Spleen (tissue), 11 donors: ENCODE data around the gene CD84. TPM values are rescaled to one million over a fixed set of nuclear protein-coding genes. Genes with fewer than 3 reads are reported as not detected.

Source experiments
- DNase-seq: peaks from one replicate; pipeline ENCODE4 v3.0.0-alpha.2; 2020
- H3K27ac ChIP-seq, 8 donors: fragments of 200-600 bp; sonication (generic) in 7 of 8; 1 replicate in 4 of 8; 2 replicates in 4 of 8; pipeline versions ENCODE4 v1.5.0 to v1.8.0; 2016 to 2021; ENCODE audit warnings: inconsistent platforms in 4 of 8, mild to moderate bottlenecking in 4 of 8, moderate library complexity in 1 of 8
- H3K27me3 ChIP-seq, 7 donors: fragments of 200-600 bp; sonication (generic) in 6 of 7; replicated peaks in 1 of 7; 1 replicate in 4 of 7; 2 replicates in 3 of 7; pipeline versions ENCODE4 v1.5.0 to v1.8.0; 2016 to 2021; ENCODE audit warnings: inconsistent platforms in 3 of 7, mild to moderate bottlenecking in 1 of 7
- H3K36me3 ChIP-seq, 6 donors: fragments of 200-600 bp; sonication (generic) in 5 of 6; 1 replicate in 4 of 6; 2 replicates in 2 of 6; pipeline versions ENCODE4 v1.5.0 to v1.8.0; 2016 to 2021; ENCODE audit warnings: inconsistent platforms in 2 of 6
- H3K4me1 ChIP-seq, 6 donors: fragments of 200-600 bp; sonication (generic) in 5 of 6; 1 replicate in 3 of 6; 2 replicates in 3 of 6; pipeline versions ENCODE4 v1.5.0 to v1.8.0; 2016 to 2021; ENCODE audit warnings: inconsistent platforms in 3 of 6
- H3K4me3 ChIP-seq, 8 donors: fragments of 200-600 bp; sonication (generic) in 7 of 8; 1 replicate in 4 of 8; 2 replicates in 4 of 8; pipeline versions ENCODE4 v1.5.0 to v1.8.0; 2016 to 2021; ENCODE audit warnings: inconsistent platforms in 4 of 8, mild to moderate bottlenecking in 4 of 8, moderate library complexity in 2 of 8
- H3K9me3 ChIP-seq, 8 donors: fragments of 200-600 bp; sonication (generic) in 7 of 8; 1 replicate in 4 of 8; 2 replicates in 4 of 8; pipeline versions ENCODE4 v1.5.0 to v1.8.0; 2016 to 2021; ENCODE audit warnings: inconsistent platforms in 4 of 8
- POLR2A ChIP-seq, 3 donors: fragments of 450-650 bp; IDR thresholded peaks; one replicate each; pipeline ENCODE4 v1.5.1; 2017; ENCODE audit warnings: antibody characterized with exemption in 3 of 3, mild to moderate bottlenecking in 1 of 3
- POLR2AphosphoS5 ChIP-seq, 3 donors: sonication (generic); formaldehyde crosslinking; IDR thresholded peaks; one replicate each; pipeline ENCODE4 v1.5.1; 2017; ENCODE audit warnings: antibody characterized with exemption in 3 of 3
- WGBS, 5 donors: extraction: QIAGEN DNeasy Blood & Tissue Kit in 3 of 5; methylation state at CpG; one replicate each; pipeline versions ENCODE4 v1.1.5 to v1.1.7; 2013 to 2018; 5-methylcytosine and 5-hydroxymethylcytosine counted together
- intact Hi-C: fragments of 100-400 bp; cut with DNase I; formaldehyde crosslinking; loops from one replicate; pipeline ENCODE4 v1.15.0; 2023; ENCODE audit warnings: low total_unique reads
- polyA plus RNA-seq, 3 donors: library from polyadenylated mRNA; stranded (reverse); fragments of 200-250 nt; gene quantifications; one replicate each; pipeline ENCODE4 v1.2.1, GENCODE V29; 2013
- total RNA-seq, 7 donors: library from RNA; depleted of rRNA in 3 of 7; stranded (reverse); fragments of >200 nt in 3 of 7; fragmentation: NEBNext Ultra II Directional in 4 of 7; extraction: Animal tissue kit (Norgen Biotek cat#: 25700) in 4 of 7; gene quantifications; one replicate each; pipeline versions ENCODE4 v1.1.0 to v1.2.1, GENCODE V29; 2016 to 2021
- TF ChIP-seq, protein P1 (sequence below), 11 experiments: fragments of 200-600 bp in 7 of 11; fragments of 450-650 bp in 4 of 11; sonication (generic) in 4 of 11; IDR thresholded peaks in 8 of 11; conservative IDR thresholded peaks in 3 of 11; 1 replicate in 7 of 11; 2 replicates in 4 of 11; pipeline versions ENCODE4 v1.4.0 to v1.8.0; 2016 to 2021; ENCODE audit warnings: antibody characterized with exemption in 11 of 11, inconsistent platforms in 4 of 11, mild to moderate bottlenecking in 1 of 11
- donor health status: healthy with polysubstance abuse.
- donor health status: DM: no; HTN: no; CAD: no; lungs with moderate emphysema.
- donor health status: DM: no; HTN: no; CAD: no.
- donor health status: Bipolar disorder and iron deficiency.
- donor health status: healthy.
- donor health status: DM: no; HTN: no; CAD: no.
- donor health status: DM: yes; HTN: yes; CAD: no.

Gene CD84
- total and polyA plus RNA-seq, 10 donors, result 4.7 to 76.1 (median 60.0) TPM

DNA sequence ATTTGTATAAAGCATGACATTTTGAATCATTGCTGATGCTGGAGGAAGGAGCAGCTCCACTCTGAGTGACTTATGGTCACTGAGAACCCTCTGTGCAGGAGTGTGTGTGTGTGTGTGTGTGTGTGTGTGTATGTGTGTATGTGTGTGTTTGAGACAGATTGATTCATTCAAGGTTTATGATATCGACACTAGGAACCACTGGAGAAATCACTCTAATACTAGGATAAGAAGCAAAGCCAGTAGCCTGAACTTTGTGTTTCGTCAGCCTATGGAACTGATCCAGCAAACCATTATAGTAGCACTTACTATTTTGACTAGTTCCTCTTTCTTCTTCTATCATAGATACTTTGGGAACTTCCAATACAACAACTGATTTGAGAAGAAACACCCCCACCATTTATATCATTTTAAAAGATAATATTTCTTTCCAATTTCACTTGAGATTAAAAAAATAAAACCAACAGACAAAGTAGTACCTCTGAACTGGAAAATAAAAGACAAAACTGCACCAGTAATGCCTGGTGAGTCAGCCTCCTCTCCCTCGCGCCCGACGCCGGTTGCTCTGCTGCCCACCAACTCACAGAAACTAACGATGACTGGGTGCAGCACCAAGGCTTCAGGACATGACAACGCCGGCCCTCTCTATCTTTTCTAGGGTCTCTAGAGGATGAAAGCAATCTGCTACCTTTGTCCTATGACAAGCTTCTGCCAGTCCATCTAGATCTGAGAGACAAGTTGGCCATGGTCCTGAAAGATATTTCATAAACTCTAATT is 46.6 kb upstream of the CD84 start:
- intact Hi-C loops, result no loop called here
- no peak for DNase-seq
- no peaks in the 10 kb centered on the region for H3K36me3 ChIP-seq
- H3K4me3 ChIP-seq, result no peak overlapping the region
- TF ChIP-seq POLR2A (IDR thresholded peaks at IDR 0.05) (no peak), POLR2AphosphoS5 (IDR thresholded peaks at IDR 0.05) (no peak)
- TF ChIP-seq, protein P1, sequence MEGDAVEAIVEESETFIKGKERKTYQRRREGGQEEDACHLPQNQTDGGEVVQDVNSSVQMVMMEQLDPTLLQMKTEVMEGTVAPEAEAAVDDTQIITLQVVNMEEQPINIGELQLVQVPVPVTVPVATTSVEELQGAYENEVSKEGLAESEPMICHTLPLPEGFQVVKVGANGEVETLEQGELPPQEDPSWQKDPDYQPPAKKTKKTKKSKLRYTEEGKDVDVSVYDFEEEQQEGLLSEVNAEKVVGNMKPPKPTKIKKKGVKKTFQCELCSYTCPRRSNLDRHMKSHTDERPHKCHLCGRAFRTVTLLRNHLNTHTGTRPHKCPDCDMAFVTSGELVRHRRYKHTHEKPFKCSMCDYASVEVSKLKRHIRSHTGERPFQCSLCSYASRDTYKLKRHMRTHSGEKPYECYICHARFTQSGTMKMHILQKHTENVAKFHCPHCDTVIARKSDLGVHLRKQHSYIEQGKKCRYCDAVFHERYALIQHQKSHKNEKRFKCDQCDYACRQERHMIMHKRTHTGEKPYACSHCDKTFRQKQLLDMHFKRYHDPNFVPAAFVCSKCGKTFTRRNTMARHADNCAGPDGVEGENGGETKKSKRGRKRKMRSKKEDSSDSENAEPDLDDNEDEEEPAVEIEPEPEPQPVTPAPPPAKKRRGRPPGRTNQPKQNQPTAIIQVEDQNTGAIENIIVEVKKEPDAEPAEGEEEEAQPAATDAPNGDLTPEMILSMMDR (IDR thresholded peaks at IDR 0.05 in 8 of 11, conservative IDR thresholded peaks at IDR 0.05 in 3 of 11), result no peak
- H3K27me3 ChIP-seq, result no peaks in the 10 kb centered on the region
- WGBS, 5 donors, result 63 to 73% (median 71%) methylated on average over 10 of the region's 10 CpGs
- peak overlapping the region in 4 of 8 donors; percentile 37 to 79 (median 76) for H3K27ac ChIP-seq
- no peaks in the 10 kb centered on the region for H3K9me3 ChIP-seq
- peaks cover 47 to 100% (median 91%) of the 10 kb centered on the region in 6 donors for H3K4me1 ChIP-seq

DNA sequence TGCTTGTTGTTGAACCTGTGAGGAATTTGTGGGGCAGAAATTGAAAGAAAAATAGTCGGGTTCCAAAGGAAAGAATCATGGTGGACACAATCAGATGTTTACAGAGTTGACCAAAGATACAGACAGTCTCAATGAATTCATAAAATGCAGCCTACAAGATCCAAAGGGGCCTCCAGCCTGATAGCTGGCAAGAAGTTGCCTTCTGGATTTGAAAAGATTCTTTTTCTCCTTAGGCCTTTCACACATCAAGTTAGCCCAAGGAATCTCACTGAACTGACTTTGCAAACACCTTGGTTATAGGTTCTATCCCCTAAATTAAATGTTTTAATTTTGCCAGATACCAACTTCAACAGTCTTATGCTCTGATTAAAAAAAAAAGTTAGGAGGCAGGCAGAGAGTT is 46.0 kb upstream of the CD84 start:
- 64 to 80% (median 78%) methylated on average over 1 of the region's 1 CpG for WGBS, 5 donors
- TF ChIP-seq, protein P1 (IDR thresholded peaks at IDR 0.05 in 8 of 11, conservative IDR thresholded peaks at IDR 0.05 in 3 of 11), result no peak
- TF ChIP-seq POLR2AphosphoS5 (IDR thresholded peaks at IDR 0.05) (no peak), POLR2A (IDR thresholded peaks at IDR 0.05) (no peak)
- Histone ChIP-seq H3K27me3 (no peaks in the 10 kb centered on the region), H3K36me3 (no peaks in the 10 kb centered on the region), H3K4me3 (no peak overlapping the region), H3K27ac (peak overlapping the region in 4 of 8 donors; percentile 37 to 79 (median 56)), H3K9me3 (no peaks in the 10 kb centered on the region), H3K4me1 (peaks cover 42 to 100% (median 85%) of the 10 kb centered on the region in 6 donors)
- intact Hi-C loops, result no loop called here
- no peak for DNase-seq

DNA sequence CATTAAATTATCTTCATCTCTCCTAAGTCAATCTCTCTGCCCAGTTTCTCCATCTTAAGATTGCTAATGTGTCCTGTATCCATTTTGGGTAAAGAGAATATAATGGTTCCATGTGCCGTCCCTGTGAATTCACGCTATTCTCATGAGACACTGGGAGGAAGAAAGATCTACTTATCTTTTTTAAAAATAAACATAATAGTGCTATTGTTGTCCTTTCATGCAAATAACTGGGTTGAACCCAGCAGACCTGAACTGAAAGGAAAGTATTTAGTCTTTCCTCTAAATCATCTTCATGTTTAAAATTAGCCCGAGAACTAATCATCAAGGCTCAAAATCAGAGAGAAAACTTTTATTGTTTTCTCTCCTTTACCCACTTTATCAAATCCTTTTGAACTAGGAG is 45.2 kb upstream of the CD84 start:
- TF ChIP-seq POLR2A (IDR thresholded peaks at IDR 0.05) (no peak), POLR2AphosphoS5 (IDR thresholded peaks at IDR 0.05) (no peak)
- TF ChIP-seq, protein P1 (IDR thresholded peaks at IDR 0.05 in 8 of 11, conservative IDR thresholded peaks at IDR 0.05 in 3 of 11), result no peak
- Histone ChIP-seq H3K27ac (peak overlapping the region in 5 of 8 donors; percentile 18 to 79 (median 37)), H3K4me3 (no peak overlapping the region), H3K27me3 (no peaks in the 10 kb centered on the region), H3K36me3 (peaks cover 0 to under 1% (median 0%) of the 10 kb centered on the region in 6 donors), H3K4me1 (peaks cover 34 to 100% (median 77%) of the 10 kb centered on the region in 6 donors), H3K9me3 (no peaks in the 10 kb centered on the region)
- intact Hi-C loops, result no loop called here
- DNase-seq, result no peak
- 45 to 68% (median 59%) methylated on average over 3 of the region's 3 CpGs for WGBS, 5 donors

DNA sequence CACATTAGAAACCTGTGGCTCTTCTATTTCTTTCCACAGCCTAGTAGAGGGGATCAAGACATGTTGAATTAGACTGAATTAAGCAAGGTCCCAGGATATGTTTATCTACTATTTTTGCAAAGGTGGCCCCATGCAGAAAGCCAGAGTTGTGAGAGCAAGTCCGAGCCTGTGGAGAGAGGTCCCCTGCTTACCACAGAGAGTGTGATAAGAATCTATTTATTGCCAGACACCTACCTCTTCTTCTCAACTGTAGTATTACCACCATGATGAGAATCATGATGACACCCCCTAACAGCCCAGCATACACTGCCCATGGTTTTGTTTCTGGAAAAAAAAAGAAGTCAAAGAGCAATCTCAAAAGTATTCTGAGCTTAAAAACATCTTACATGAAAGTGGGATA is 44.6 kb upstream of the CD84 start:
- peak overlapping the region in 5 of 8 donors; percentile 18 to 79 (median 37) for H3K27ac ChIP-seq
- intact Hi-C loops, result no loop called here
- no peak overlapping the region for H3K4me3 ChIP-seq
- peaks cover 28 to 97% (median 71%) of the 10 kb centered on the region in 6 donors for H3K4me1 ChIP-seq
- no peaks in the 10 kb centered on the region for H3K9me3 ChIP-seq
- TF ChIP-seq POLR2AphosphoS5 (IDR thresholded peaks at IDR 0.05), result no peak
- TF ChIP-seq, protein P1 (IDR thresholded peaks at IDR 0.05 in 8 of 11, conservative IDR thresholded peaks at IDR 0.05 in 3 of 11), result no peak
- no peak for TF ChIP-seq POLR2A (IDR thresholded peaks at IDR 0.05)
- peaks cover 0 to 6% (median 0%) of the 10 kb centered on the region in 6 donors for H3K36me3 ChIP-seq
- whole genome bisulfite sequencing, 5 donors, result 43 to 81% (median 55%) methylated on average over 1 of the region's 1 CpG
- no peak for DNase-seq
- H3K27me3 ChIP-seq, result no peaks in the 10 kb centered on the region
